GM18499 (cell line): ENCODE results near the gene GRIK1.

ENCODE experiments used
- ATAC-seq: cut with Tn5 transposase; IDR thresholded peaks from one replicate; pipeline ENCODE4 v1.9.1; 2021; ENCODE audit warnings: moderate number of reproducible peaks; ENCODE audit not compliant: insufficient read depth, unreplicated experiment

The GRIK1 gene

DNA sequence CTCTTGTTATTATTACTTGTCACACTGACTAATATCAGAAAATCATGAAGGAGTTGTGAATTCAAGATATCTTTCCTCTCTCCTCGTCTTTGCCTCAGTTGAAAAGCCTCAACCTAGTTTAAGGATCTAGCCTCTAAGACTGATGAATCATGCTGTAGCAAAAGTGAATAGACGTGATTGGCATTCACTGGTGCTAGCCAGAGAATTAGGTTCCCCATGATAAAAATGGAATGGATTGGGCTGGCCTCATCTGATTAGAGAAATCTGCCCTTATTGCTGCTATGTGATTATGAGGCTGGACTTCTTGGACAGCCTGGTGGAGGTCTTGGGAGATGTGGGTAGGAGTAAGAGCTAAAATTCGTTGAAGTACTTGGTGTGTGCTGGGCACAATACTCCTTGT lies 432.8 kb downstream of the GRIK1 start:
- ATAC-seq: no peak

DNA sequence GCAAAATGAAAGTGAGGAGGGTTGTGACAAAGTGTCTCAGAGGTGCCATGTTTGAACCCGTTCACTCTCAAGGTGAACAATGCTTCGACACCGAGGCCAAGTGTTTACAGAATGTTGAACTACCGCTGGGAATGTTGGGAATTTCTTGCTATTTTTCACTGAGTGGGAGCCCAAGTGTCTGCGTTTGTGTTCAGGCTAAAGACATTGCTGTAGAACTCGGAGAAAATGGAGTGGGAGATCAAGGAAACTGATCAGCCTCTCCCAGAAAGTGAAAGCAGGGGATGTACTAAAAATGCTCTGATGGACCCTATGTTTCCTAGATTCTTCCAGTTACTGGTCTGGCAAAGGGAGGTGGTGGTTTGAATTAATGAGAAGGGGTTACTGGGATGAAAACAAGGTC lies 433.6 kb downstream of the GRIK1 start:
- no peak for ATAC-seq

DNA sequence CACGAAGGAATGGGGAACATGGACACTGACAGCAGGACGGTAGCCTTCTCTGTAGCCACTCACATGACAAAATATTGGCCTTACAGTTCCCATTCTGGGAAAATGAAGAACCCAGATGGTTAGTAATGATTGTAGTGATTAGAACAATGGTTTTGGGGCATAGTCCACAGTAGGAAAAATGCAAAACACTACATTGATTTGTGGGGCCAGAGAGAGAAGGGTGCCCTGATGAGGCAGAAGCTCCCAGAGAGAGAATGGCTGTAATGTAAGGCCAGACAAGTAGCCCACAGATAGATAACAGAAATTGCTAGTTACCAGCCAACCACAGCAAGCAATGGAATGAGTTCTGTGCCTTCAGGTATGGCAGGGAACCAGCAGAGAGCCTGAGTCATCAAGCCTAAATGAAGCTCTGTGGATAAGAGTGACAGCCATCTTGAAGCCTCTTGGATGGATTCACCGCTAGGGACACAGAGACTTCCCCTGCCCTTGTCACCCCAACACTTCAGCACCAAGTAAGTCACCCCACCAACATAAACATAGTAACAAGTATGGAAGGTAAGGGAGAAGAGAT lies 435.0 kb downstream of the GRIK1 start:
- ATAC-seq: no peak

DNA sequence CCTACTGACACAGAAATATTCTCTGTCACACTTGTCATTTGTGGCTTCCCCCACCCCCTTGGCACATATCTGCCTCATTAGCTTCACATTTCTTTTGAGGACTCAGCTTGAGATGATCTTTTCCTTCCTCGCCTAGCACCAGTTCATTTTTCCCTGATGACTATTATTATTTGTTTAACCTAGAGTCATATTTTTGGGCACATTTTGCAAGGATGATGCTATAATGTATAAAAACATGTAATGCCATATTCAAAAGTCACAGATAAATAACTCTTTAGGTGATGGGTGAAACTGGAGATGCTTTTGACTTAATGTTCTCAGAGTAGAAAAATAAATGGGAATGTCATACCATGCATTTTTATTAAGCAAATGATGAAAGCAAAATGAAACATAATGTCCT lies 438.3 kb downstream of the GRIK1 start:
- ATAC-seq: no peak

DNA sequence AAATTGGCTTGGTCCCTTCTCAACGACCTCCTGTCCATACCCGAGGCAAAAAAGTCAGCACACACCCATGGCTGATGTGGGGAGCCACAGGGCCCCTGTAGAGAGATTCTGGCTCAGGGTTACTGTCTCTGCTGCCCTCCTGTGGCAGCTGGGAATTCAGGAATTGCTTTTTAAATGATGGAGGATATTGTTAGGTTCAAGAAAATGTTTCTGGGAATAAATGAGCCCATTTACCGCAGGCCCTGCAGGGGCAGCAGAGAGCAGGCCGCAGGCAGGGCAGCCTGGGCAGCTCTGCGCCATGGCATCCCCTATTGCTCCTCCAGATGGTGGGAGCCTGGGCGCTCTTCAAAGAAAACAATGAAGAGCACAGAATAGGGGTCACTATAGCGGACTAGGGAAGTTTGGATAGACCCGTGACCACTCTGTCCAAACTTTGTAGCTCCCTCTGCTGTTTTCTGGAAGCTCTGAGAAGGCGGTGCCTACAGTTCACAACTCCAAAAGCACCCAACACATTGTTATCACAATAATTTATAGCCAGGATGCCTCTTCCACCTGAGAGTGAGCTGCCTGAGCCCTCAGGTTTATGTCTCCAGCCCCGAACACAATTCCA lies 440.0 kb downstream of the GRIK1 start:
- no peak for ATAC-seq

DNA sequence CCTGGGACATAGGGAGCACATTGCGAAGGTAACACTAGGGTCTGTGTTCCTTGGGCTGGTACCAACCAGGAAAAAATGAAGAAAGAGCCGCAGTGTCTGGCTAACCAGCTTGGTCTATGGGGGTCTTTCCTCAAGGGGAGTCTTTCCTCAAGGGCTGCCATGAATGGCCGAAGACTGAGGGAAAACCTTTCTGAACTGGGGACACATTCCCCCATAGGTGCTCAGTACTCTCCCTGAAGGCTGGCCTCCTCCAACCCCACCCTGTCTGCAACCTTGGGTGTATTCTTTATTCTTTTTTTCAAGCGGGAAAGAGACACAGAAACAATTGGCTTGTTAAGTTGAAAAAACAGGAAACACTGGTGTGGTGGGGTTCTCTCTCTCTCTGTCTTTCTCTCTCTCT lies 440.6 kb downstream of the GRIK1 start:
- ATAC-seq: no peak

DNA sequence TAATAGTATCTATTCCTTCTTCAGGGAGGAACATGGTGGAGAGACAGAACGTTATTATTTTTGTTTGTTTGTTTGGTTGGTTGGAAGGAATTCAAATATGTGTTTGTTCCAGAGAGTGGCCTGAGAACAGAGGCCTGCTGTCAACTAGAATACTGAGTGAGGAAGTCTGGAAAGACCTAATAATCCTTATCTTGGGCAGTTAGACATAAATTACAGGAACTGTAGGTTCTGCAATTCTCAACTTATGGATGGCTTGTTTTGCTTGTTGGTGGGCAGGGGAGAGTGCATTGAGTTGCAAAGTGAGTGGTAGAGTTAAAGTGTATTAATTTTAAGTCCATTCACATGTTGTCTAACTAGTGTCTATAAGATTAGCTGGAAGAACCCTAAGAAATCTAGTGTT lies 443.5 kb downstream of the GRIK1 start:
- ATAC-seq: no peak

DNA sequence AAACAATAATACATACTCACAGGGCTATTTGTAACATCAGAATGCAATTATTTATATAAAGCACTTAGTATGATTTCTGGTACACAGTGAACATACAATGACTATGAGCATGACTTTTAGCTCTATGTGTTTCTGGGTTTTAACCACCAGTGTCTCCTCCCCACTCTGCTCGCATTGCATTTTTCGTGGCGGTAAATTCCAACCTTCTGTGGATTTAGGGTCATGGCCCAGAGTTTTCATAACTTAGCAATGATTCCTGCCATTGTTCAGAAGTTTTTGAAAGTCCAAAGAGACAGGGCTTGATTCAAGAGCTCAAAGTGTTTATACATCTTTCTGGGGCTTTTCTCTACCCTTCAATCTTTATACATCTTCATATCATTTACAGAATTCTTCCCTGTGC lies 449.8 kb downstream of the GRIK1 start:
- no peak for ATAC-seq

DNA sequence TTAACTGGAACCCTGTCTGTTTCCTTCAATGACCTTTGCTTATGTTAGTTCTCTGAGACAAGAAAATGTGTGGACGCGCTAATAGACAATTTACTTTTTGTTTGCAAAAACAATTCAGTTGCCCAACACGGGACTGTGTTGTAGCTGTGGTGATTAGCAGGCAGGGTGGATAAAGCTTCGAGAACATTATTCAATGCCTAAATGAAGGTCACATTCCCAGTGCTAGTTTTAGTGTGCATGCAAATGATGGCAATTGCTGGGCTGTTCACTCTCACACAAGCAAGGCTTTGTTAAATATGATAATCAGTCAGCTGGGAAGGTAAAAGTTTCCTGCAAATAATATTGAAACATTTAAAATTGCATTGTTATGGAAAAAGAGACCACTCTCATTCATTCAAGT lies 452.6 kb downstream of the GRIK1 start:
- ATAC-seq: no peak
